UCSD-AML1 (cell line): ENCODE results near the gene DNAJB4.

Experiments
- DNase-seq: peaks from one replicate; lab custom pipeline; 2025; ENCODE audit not compliant: unreplicated experiment; lab: John Stamatoyannopoulos, UW

Gene DNAJB4

DNA sequence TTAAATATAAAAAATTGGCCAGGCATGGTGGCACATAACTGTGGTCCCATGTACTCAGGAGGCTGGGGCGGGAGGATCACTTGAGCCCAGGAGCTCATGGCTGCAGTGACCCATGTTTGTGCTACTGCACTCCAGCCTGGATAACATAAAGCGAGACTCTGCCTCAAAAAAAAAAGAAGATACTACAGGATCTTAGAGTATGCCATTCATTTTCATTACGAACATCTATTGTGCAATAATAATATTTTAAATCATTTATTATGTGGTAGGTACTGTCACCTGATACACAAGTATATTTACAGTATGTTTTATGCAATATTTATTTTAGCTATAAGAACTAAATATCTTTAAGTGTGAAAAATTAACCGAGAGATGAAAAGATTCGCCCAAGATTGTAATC, 31.7 kb downstream of the DNAJB4 start:
- DNase-seq = no peak

GRCh38 chr1:78038071-78038470, 33.3 kb downstream of the DNAJB4 start:
- DNase-seq = no peak

DNA sequence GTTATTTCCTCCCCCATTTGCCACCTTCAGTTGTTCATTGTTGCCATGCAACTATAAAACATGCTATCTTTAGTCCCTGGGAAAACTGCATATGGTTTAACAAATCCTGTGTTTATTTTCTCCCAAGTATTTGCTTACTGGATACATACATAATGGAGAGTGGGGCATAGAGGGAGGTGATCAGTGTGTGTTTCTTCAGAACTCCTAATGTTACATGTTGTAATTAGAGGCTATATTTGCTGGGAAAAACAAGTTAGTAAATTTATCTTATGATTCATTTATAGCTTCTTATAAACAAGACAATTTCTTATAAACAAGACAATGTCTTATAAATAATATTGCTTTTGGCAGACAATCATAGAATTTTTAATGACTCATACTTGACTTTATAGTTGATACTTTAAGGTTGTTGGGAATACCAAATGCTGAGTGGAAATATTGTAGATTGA, 33.8 kb downstream of the DNAJB4 start:
- no peak for DNase-seq

DNA sequence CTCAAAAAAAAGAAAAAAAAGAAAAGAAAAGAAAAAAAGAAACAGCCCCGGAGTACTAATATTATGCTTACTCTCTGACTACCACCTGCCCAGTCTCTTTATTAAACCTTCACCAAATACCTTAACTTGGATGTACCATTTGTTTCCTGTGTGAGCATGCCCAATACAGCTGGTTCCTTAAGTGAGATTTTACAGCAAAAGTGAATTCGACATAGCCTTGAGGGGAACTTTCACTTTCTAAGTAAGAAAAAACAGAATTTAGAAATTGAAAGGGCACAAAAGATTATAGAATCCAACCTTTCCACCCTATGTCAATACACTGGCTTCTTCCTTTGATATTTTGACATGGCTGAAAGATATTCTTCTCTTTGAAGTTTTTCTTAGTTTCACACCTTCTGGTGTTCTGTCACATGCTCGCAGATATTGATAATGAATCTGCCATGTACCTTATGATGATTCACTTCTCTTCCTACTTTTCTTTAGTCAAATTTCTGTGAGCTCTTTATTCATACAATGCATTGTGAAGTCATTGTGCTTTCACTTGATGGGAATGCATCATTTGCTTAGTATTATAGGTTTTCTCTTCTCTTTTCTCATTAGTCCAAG, 35.8 kb downstream of the DNAJB4 start:
- no peak for DNase-seq

GRCh38 chr1:78043436-78043835, 38.7 kb downstream of the DNAJB4 start:
- DNase-seq = no peak

- no peak for DNase-seq
Measured at GRCh38 chr1:78044796-78045562, 40.2 kb downstream of the DNAJB4 start.

GRCh38 chr1:78045563-78045925, 40.8 kb downstream of the DNAJB4 start:
- no peak for DNase-seq

DNA sequence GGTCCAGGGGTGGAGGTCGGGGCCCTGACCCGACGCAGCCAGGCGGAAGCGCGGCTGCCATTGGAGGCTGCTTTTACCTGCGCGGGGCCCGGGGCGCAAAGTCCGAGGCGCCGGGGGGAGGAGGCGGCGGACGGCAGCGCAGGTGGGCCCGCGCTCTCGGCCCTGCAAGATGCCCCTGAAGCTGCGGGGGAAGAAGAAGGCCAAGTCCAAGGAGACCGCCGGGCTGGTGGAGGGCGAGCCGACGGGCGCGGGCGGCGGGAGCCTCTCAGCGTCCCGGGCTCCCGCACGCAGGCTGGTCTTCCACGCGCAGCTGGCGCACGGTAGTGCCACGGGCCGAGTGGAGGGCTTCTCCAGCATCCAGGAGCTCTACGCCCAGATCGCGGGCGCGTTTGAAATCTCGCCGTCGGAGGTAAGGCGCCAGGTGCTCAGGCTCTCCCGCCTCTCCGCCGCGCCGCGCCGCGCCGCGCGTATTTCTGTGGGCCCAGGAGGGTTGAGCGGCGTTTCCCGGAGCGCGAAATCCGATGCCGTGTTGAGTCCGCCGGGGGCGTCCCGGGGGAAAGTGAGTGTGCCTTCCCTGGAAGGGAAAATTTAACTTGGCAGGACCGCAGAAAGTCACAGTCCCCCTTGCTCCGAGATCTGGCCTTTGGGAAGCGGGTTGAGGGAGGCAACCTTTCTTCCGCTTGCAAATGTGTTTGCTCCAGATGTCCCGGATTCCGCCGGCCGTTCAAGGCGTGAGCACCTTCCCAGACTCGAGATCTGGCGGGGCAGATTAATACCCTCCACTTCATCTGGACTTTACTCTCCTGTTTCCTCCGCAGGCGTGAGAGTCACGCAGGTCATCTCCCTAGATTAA, 41.4 kb downstream of the DNAJB4 start, which contains the start of gene GIPC2:
Gene GIPC2, plus strand, starts transcription at position 41 of the 853 bp plus-strand sequence. Its CDS starts 129 bp downstream, at position 170.
- no peak for DNase-seq

GRCh38 chr1:78047106-78047505, 42.4 kb downstream of the DNAJB4 start:
- DNase-seq = no peak

GRCh38 chr1:78047631-78048030, 42.9 kb downstream of the DNAJB4 start:
- DNase-seq = no peak

DNA sequence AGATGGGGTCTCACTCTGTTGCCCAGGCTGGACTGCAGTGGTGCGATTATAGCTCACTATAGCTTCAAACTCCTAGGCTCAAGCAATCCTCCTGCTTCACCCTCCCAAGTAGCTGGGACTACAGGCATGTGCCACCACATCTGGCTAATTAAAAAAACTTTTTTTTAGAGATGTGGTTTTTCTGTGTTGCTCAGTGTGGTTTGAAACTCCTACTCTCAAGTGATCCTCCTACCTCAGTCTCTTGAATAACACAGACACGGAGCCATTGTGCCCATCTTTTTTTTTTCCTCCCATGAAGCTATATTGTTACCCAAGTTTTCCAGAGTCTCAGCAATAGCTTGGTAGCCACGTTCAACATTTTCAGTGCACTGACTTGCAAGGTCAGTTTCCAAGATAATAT, 43.7 kb downstream of the DNAJB4 start:
- no peak for DNase-seq

GRCh38 chr1:78049396-78049795, 44.7 kb downstream of the DNAJB4 start:
- DNase-seq = no peak

GRCh38 chr1:78051005-78051404, 46.3 kb downstream of the DNAJB4 start:
- DNase-seq = no peak

- DNase-seq = no peak
Measured at GRCh38 chr1:78052685-78053405, 48.1 kb downstream of the DNAJB4 start.

- DNase-seq = no peak
Measured at GRCh38 chr1:78053498-78053897, 48.8 kb downstream of the DNAJB4 start.

- no peak for DNase-seq
Measured at GRCh38 chr1:78054559-78054958, 49.8 kb downstream of the DNAJB4 start.

- no peak for DNase-seq
Measured at GRCh38 chr1:78054972-78055371, 50.2 kb downstream of the DNAJB4 start.

GRCh38 chr1:78055565-78056132, 50.9 kb downstream of the DNAJB4 start:
- no peak for DNase-seq

GRCh38 chr1:78058670-78059069, 53.9 kb downstream of the DNAJB4 start:
- no peak for DNase-seq

DNA sequence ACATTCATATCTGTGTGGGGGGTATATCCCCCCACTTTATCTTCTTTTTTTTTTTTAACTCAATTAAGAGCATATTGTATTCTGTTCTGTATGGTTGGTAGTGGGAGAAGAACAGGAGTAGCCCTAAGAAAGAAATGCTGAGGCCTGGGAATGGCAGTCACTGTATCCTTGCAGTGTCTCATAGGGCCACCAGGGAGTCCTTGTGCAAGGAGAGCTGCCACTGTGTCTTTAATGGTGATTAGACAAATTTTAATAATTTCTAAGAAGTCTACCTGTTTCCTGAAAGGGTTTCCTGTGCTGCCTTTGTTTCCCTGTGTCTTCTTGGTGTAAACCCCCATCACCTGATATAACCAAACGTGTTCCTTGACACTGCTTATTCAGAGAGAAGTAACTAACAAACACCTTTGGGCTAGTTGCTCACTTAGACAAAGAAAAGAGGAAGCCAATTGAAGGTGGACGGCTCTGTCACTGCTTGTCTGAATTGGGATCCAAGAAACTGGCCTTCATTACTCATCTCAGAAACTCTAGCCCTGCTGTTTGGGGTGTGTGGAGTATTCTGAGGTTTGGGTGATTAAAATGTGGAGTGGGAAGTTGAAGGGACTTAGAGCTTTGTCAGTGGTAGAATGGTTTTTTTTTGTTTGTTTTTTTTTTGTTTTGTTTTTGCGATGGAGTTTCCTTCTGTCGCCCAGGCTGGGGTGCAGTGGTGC, 56.3 kb downstream of the DNAJB4 start:
- DNase-seq = no peak
